ENCODE measurements around the gene LDAH.

DNA sequence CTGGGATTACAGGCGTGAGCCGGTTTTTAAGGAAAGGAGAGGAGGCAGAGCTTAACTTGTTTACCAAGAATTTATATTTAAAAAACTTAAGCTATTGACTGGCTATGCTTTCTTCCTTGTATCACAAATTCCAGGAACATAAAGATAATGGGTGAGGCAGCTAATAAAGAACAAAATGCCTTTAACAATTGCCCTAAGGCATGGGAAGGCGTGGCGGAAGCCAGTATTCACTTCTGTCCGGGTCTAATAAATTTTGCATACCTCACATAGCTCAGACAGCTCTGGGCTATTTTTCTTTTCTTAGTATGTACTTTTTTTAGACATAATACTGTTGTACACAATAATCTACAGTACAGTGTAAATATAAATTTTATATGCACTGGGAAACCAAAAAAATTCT, 1.0 kb upstream of the LDAH start:
- TF ChIP-seq, protein P1, sequence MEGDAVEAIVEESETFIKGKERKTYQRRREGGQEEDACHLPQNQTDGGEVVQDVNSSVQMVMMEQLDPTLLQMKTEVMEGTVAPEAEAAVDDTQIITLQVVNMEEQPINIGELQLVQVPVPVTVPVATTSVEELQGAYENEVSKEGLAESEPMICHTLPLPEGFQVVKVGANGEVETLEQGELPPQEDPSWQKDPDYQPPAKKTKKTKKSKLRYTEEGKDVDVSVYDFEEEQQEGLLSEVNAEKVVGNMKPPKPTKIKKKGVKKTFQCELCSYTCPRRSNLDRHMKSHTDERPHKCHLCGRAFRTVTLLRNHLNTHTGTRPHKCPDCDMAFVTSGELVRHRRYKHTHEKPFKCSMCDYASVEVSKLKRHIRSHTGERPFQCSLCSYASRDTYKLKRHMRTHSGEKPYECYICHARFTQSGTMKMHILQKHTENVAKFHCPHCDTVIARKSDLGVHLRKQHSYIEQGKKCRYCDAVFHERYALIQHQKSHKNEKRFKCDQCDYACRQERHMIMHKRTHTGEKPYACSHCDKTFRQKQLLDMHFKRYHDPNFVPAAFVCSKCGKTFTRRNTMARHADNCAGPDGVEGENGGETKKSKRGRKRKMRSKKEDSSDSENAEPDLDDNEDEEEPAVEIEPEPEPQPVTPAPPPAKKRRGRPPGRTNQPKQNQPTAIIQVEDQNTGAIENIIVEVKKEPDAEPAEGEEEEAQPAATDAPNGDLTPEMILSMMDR (conservative IDR thresholded peaks at IDR 0.05) = no peak
- no peak for TF ChIP-seq ZFX (IDR thresholded peaks at IDR 0.05)
